ENCODE data around the gene HEATR9. TPM values are rescaled to one million over a fixed set of nuclear protein-coding genes. Genes with fewer than 3 reads are reported as not detected.

Gene HEATR9
- total and polyA plus RNA-seq, 2 of the 13 experiments (the other 11 are each of a cell fraction or from before 2014, with no cell fraction given), result not detected

DNA sequence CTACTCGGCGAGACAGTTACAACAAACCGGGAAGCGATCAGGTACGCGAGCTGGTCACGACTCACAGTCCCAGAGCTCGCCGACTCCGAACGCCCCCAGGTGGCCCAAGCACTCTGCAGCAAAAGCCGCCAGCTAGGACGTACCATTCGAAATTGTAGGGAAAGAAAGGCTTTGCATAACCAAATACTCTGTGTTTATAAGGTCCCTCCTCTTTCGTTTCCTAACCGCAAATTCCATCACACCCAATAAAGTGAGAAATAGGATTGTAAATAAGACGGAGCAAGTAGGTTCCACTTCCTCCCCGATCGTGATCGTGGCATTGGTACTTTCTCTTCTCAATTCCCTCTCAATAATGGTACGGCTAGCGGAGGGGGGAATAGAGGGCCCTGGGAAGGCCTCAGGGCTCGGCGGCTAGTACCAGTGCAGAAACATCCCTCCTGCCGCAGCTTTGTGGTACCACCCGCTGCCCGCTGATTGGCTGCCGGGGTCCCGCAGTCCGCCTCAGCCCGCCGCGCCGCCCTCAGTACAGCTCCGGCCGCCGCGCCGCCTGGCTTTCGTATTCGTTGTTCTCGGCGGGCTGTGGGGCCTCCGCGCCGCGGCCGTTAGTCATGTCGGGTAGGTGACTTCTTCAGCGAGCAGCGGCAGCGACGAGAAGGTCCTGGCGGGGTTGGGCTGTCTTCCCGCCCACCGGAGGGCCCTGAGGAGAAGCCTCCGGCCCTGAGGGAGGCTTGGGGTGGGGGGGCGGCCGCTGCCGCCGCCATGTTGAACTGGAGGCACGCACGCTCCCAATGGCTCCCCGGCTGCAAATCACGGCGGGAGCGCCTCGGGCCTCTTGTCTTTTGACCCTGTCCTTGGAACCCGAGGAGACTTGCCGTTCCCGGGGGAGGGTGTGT, 59.5 kb downstream of the HEATR9 start, which contains the start of gene TAF15 (continued):
- peak; percentile 93 for TF ChIP-seq CCDC6 (CRISPR knock-in tag; IDR thresholded peaks at IDR 0.05)
- 0 out of 2 replicates have a peak, but pooled peaks have one; percentile 13 for TF ChIP-seq ZNF232 (CRISPR knock-in tag; IDR thresholded peaks at IDR 0.05; ENCODE audit: borderline replicate concordance)
- no peak for TF ChIP-seq MATR3 (CRISPR knock-in tag; IDR thresholded peaks at IDR 0.05)
- no peak for TF ChIP-seq NCOA5 (CRISPR knock-in tag; IDR thresholded peaks at IDR 0.05)
- TF ChIP-seq ZNF317 (CRISPR knock-in tag; IDR thresholded peaks at IDR 0.05), result no peak
- TF ChIP-seq NFRKB (IDR thresholded peaks at IDR 0.05), result no peak
- no peak for TF ChIP-seq PPARG (CRISPR knock-in tag; conservative IDR thresholded peaks at IDR 0.05)
- TF ChIP-seq, protein P1, sequence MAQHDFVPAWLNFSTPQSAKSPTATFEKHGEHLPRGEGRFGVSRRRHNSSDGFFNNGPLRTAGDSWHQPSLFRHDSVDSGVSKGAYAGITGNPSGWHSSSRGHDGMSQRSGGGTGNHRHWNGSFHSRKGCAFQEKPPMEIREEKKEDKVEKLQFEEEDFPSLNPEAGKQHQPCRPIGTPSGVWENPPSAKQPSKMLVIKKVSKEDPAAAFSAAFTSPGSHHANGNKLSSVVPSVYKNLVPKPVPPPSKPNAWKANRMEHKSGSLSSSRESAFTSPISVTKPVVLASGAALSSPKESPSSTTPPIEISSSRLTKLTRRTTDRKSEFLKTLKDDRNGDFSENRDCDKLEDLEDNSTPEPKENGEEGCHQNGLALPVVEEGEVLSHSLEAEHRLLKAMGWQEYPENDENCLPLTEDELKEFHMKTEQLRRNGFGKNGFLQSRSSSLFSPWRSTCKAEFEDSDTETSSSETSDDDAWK (CRISPR knock-in tag; IDR thresholded peaks at IDR 0.05), result no peak
- TF ChIP-seq FOXK2 (IDR thresholded peaks at IDR 0.05), result peak; percentile 99
- TF ChIP-seq ZNF446 (CRISPR knock-in tag; IDR thresholded peaks at IDR 0.05), result peak; percentile 71; the same call in 1 of the 2 replicates
- no peak for TF ChIP-seq GTF2F1 (IDR thresholded peaks at IDR 0.05; ENCODE audit: low read length)
- peak; percentile 64 for TF ChIP-seq ZNF768 (CRISPR knock-in tag; IDR thresholded peaks at IDR 0.05)
- TF ChIP-seq ZNF766 (CRISPR knock-in tag; IDR thresholded peaks at IDR 0.05; ENCODE audit: borderline replicate concordance), result peak; percentile 83
- TF ChIP-seq, protein P2, sequence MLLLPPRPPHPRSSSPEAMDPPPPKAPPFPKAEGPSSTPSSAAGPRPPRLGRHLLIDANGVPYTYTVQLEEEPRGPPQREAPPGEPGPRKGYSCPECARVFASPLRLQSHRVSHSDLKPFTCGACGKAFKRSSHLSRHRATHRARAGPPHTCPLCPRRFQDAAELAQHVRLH (CRISPR knock-in tag; IDR thresholded peaks at IDR 0.05; ENCODE audit: borderline replicate concordance, low read depth), result no peak
- TF ChIP-seq, protein P3, sequence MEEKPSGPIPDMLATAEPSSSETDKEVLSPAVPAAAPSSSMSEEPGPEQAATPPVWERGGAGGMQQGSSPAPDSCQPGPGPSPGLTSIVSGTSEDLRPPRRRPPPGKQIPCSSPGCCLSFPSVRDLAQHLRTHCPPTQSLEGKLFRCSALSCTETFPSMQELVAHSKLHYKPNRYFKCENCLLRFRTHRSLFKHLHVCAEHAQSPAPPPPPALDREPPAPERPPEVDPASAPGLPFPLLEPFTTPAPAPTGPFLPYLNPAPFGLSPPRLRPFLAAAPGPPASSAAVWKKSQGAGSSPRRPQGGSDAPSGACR (CRISPR knock-in tag; IDR thresholded peaks at IDR 0.05), result peak; percentile 70; the same call in 1 of the 2 replicates
- no peak for TF ChIP-seq ZNF20 (CRISPR knock-in tag; IDR thresholded peaks at IDR 0.05)
- no peak for TF ChIP-seq NCOA2 (CRISPR knock-in tag; IDR thresholded peaks at IDR 0.05)
- TF ChIP-seq MTA3 (CRISPR knock-in tag; IDR thresholded peaks at IDR 0.05), result 0 out of 2 replicates have a peak, but pooled peaks have one; percentile 48
- peak; percentile 78 for TF ChIP-seq ZSCAN9 (CRISPR knock-in tag; IDR thresholded peaks at IDR 0.05; ENCODE audit: borderline replicate concordance)
- TF ChIP-seq BRCA1 (CRISPR knock-in tag; IDR thresholded peaks at IDR 0.05), result no peak
- no peak for TF ChIP-seq ZNF143 (CRISPR knock-in tag; IDR thresholded peaks at IDR 0.05)
- TF ChIP-seq, protein P4, sequence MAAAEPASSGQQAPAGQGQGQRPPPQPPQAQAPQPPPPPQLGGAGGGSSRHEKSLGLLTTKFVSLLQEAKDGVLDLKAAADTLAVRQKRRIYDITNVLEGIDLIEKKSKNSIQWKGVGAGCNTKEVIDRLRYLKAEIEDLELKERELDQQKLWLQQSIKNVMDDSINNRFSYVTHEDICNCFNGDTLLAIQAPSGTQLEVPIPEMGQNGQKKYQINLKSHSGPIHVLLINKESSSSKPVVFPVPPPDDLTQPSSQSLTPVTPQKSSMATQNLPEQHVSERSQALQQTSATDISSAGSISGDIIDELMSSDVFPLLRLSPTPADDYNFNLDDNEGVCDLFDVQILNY (CRISPR knock-in tag; conservative IDR thresholded peaks at IDR 0.05), result peak; percentile 79
- peak; percentile 65; the same call in 1 of the 2 replicates for TF ChIP-seq AHR (CRISPR knock-in tag; IDR thresholded peaks at IDR 0.05)
- no peak for TF ChIP-seq NFIB (CRISPR knock-in tag; IDR thresholded peaks at IDR 0.05; ENCODE audit: borderline replicate concordance)
- peak; percentile 25; the same call in 1 of the 2 replicates for TF ChIP-seq ARNT2 (CRISPR knock-in tag; IDR thresholded peaks at IDR 0.05; ENCODE audit: low read depth)
- TF ChIP-seq, protein P5, sequence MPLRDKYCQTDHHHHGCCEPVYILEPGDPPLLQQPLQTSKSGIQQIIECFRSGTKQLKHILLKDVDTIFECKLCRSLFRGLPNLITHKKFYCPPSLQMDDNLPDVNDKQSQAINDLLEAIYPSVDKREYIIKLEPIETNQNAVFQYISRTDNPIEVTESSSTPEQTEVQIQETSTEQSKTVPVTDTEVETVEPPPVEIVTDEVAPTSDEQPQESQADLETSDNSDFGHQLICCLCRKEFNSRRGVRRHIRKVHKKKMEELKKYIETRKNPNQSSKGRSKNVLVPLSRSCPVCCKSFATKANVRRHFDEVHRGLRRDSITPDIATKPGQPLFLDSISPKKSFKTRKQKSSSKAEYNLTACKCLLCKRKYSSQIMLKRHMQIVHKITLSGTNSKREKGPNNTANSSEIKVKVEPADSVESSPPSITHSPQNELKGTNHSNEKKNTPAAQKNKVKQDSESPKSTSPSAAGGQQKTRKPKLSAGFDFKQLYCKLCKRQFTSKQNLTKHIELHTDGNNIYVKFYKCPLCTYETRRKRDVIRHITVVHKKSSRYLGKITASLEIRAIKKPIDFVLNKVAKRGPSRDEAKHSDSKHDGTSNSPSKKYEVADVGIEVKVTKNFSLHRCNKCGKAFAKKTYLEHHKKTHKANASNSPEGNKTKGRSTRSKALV (CRISPR knock-in tag; IDR thresholded peaks at IDR 0.05), result no peak

All from HepG2 (cell line).